ENCODE results near the gene NFKBIA. TPM values are rescaled to one million over a fixed set of nuclear protein-coding genes. Genes with fewer than 3 reads are reported as not detected.

Gene NFKBIA
- total RNA-seq, 1 experiment from 2014 or later: 99.4 TPM

GRCh38 chr14:35419429-35419841 lies 14.9 kb upstream of the NFKBIA start:
- POLR2A ChIA-PET: no interaction called here
- CTCF ChIA-PET: interaction anchor here (0.7 kb wide), 2 partner anchors 119 to 153 kb away, joined by 3 to 7 read pairs; no protein-coding TSS in a partner anchor

DNA sequence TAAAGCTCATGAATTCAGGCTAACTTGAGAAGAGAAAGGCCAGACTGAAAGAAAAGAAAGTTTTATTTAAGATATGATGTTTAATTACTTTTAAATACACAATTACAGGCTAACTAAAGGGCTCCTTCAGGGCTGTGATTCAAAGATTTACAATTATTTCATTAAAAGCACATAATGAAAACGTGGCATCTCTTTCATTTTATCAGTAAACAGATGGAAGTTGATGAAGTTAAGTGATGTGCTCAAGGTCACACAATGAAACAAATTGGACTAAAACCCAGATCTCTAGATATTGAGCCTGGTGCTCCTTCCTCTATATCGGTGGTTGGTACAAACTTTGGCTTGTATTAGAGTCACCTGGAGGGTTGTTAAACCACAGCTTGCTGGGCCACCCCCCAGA lies 13.5 kb upstream of the NFKBIA start:
- Histone ChIP-seq H3K4me1 (ENCODE audit: control insufficient read depth, insufficient read depth, low read length) (no peaks in the 10 kb centered on the region; the same call in 1 of the 2 replicates), H3K27ac (ENCODE audit: low read length) (no peak overlapping the region), H3K4me3 (ENCODE audit: low read depth in 2 of 2, low read length in 2 of 2) (no peak overlapping the region), H3K36me3 (ENCODE audit: control insufficient read depth, insufficient read depth, low read length) (no peaks in the 10 kb centered on the region), H3K9me3 (ENCODE audit: control insufficient read depth, insufficient read depth, low read depth, low read length) (no peaks in the 10 kb centered on the region), H3K27me3 (ENCODE audit: control insufficient read depth, insufficient read depth, low read length) (no peaks in the 10 kb centered on the region)
- no peak for DNase-seq (ENCODE audit: low read depth, low spot score)
- no TSS peak for BruUV-seq (replicated peaks)
- intact Hi-C loops (cut with micrococcal nuclease; ENCODE audit: unreplicated experiment): no loop called here
- ChIA-PET CTCF (no interaction called here), POLR2A (no interaction called here)
- no peak for ATAC-seq
- TF ChIP-seq POLR2AphosphoS5 (IDR thresholded peaks at IDR 0.05; ENCODE audit: low read depth, low read length): no peak
- TF ChIP-seq, protein P1, sequence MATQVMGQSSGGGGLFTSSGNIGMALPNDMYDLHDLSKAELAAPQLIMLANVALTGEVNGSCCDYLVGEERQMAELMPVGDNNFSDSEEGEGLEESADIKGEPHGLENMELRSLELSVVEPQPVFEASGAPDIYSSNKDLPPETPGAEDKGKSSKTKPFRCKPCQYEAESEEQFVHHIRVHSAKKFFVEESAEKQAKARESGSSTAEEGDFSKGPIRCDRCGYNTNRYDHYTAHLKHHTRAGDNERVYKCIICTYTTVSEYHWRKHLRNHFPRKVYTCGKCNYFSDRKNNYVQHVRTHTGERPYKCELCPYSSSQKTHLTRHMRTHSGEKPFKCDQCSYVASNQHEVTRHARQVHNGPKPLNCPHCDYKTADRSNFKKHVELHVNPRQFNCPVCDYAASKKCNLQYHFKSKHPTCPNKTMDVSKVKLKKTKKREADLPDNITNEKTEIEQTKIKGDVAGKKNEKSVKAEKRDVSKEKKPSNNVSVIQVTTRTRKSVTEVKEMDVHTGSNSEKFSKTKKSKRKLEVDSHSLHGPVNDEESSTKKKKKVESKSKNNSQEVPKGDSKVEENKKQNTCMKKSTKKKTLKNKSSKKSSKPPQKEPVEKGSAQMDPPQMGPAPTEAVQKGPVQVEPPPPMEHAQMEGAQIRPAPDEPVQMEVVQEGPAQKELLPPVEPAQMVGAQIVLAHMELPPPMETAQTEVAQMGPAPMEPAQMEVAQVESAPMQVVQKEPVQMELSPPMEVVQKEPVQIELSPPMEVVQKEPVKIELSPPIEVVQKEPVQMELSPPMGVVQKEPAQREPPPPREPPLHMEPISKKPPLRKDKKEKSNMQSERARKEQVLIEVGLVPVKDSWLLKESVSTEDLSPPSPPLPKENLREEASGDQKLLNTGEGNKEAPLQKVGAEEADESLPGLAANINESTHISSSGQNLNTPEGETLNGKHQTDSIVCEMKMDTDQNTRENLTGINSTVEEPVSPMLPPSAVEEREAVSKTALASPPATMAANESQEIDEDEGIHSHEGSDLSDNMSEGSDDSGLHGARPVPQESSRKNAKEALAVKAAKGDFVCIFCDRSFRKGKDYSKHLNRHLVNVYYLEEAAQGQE (IDR thresholded peaks at IDR 0.05; ENCODE audit: insufficient read depth in 1 of 2, low read depth in 2 of 2, low read length in 1 of 2): no peak
- TF ChIP-seq CTCF (IDR thresholded peaks at IDR 0.05): no peak
- TF ChIP-seq TCF7L2 (IDR thresholded peaks at IDR 0.05; ENCODE audit: low read depth, low read length): no peak
- no peak for TF ChIP-seq SIN3A (IDR thresholded peaks at IDR 0.05; ENCODE audit: borderline replicate concordance, insufficient read depth, low read depth, low read length)
- in situ Hi-C loops (cut with HindIII; ENCODE audit: low pct_unique_long_range_greater_than_20kb, low sequenced_read_pairs): no loop called here

More at GRCh38 chr14:35419429-35419841, 14.9 kb upstream of the NFKBIA start:
- no TSS peak for BruUV-seq (replicated peaks)
- DNase-seq (ENCODE audit: low read depth, low spot score) (no peak), ATAC-seq (no peak)
- no peaks in the 10 kb centered on the region; the same call in 1 of the 2 replicates for H3K4me1 ChIP-seq (ENCODE audit: control insufficient read depth, insufficient read depth, low read length)
- TF ChIP-seq TCF7L2 (IDR thresholded peaks at IDR 0.05; ENCODE audit: low read depth, low read length): no peak
- TF ChIP-seq SIN3A (IDR thresholded peaks at IDR 0.05; ENCODE audit: borderline replicate concordance, insufficient read depth, low read depth, low read length): no peak
- no peak for TF ChIP-seq CTCF (IDR thresholded peaks at IDR 0.05)
- no peak for TF ChIP-seq POLR2AphosphoS5 (IDR thresholded peaks at IDR 0.05; ENCODE audit: low read depth, low read length)
- TF ChIP-seq, protein P1 (IDR thresholded peaks at IDR 0.05; ENCODE audit: insufficient read depth in 1 of 2, low read depth in 2 of 2, low read length in 1 of 2): no peak
- H3K9me3 ChIP-seq (ENCODE audit: control insufficient read depth, insufficient read depth, low read depth, low read length): no peaks in the 10 kb centered on the region
- H3K36me3 ChIP-seq (ENCODE audit: control insufficient read depth, insufficient read depth, low read length): no peaks in the 10 kb centered on the region
- intact Hi-C loops (cut with micrococcal nuclease; ENCODE audit: unreplicated experiment) (no loop called here), in situ Hi-C loops (cut with HindIII; ENCODE audit: low pct_unique_long_range_greater_than_20kb, low sequenced_read_pairs) (no loop called here)
- H3K4me3 ChIP-seq (ENCODE audit: low read depth in 2 of 2, low read length in 2 of 2): no peak overlapping the region
- H3K27me3 ChIP-seq (ENCODE audit: control insufficient read depth, insufficient read depth, low read length): no peaks in the 10 kb centered on the region
- H3K27ac ChIP-seq (ENCODE audit: low read length): no peak overlapping the region

All from Panc1 (cell line).